Skeletal muscle cell (primary cell): ENCODE results near the gene ZC3H8.
A peak's percentile ranks its signal among the peaks of the same experiment; 100 is the strongest.
"Not testable (repeated sequence)": the region's sequence is repeated elsewhere in the genome, so short reads cannot be mapped to it uniquely, and the experiment has no call there.

Source experiments
- DNase-seq: peaks from one replicate; pipeline ENCODE4 v3.0.0-alpha.2; 2010; ENCODE audit warnings: low read depth
- H3K4me3 ChIP-seq: 2 replicates; pipeline ENCODE4 v1.5.1; 2011; ENCODE audit warnings: low read depth, mild to moderate bottlenecking, control low read depth, low read length, moderate library complexity

Gene ZC3H8

DNA sequence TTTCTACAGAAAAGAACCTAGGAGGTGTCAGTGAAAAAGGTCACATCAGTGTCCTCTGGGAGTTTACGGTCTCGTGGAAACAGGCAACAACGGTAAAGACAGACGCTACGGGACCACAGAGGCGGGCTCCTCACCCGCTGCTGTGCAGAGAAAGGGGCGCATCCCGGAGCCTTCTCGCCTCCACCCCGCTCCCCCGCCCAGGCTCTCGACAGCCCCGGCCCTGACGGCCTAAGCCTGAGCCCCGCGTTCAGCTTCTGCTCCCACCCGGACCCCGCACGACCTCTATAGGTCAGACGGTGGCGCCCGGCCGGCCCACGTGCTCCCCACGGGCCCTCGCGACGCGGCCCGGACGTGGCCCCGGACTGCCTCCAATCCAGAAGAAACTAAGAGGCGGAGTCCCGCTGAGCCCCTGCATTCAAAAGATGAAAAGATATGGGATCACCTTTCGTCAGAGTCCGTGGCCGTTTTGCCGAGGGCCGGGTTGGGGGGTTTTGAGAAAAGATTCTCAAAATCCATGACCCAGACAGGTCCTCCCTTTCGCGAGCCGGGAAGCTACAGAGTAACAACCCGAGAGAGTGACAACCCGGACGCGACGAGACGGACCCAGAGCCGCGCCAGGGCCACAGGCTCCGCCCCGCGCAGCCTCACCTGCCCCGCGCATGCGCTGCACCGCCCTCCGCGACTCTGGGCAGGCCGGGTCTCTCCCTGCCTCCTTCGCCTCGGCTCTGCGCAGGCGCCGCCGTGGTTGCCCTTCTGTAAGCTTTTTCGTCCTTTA lies at the start of gene ZC3H8:
Gene ZC3H8, minus strand, starts transcription at position 577 of the 775 bp plus-strand sequence. Its CDS starts 61 bp downstream, at position 516.
- peak within 1 kb of the TSS; percentile 76 for H3K4me3 ChIP-seq
- peak; percentile 40 for DNase-seq

DNA sequence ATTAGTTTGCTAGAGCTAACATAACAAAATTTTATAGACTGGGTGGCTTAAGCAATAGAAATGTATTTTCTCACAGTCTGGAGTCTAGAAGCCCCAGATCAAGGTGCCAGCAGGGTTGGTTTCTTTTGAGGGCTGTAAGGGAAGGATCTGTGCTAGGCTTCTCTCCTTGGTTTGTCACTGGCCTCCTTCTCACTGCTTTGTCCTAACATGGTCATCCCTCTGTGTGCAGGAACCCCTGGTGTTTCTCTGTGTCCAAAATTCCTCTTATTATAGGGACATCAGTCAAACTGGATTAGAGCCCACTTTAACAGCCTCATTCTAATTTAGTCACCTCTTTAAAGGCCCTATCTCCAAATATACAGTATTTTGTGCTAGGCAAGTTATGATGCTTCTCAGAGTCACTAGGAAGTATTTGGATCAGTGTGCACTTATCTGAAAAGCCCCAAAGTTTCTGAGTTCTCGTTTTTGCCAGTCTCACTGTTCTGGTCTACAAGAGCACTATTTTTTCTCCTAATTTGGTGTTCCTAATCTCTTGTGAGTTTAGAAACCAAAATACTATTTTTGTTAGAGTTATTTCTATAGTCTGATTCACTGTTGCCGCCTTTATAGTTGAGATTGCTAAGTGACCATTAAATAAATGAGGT lies 49.6 kb upstream of the ZC3H8 start:
- H3K4me3 ChIP-seq = no peak overlapping the region
- DNase-seq = no peak

DNA sequence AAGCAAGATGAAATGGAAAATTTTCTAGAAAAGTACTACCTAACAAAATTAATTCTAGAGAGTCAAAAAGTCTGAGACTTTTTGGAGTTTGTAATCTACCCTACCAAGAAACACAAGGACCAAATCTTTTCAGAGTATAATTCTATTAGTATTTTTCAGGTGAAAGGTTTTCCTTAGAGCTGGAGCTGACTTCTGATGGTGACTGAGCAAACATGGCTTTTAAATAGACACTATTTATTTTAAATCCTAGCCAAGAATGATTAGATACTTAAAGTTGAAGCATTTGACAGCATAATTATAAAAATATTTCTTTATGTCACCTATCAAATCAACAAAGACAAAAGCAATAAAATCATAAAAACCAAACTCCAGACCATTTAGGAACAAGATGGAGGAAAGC lies 47.1 kb upstream of the ZC3H8 start:
- no peak for DNase-seq
- H3K4me3 ChIP-seq = no peak overlapping the region

DNA sequence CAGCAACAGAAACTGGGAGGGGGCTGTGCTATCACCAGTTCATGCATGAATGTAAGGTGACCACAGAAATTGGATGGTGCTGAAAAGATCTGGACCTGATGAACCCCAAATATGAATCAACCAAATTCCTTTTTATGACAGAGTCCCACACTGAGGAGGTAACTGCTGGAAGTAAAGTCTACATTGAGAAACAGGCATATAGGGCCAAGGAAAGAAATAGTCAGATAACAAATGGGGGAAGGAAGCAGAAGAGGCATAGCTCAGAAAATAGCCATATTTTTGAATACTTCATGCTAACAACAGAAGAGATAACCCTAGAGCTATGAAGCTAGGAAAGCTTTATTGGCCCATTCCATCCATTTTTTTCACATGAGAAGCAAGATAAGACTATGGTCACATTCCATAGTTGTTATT lies 46.3 kb upstream of the ZC3H8 start:
- no peak for DNase-seq
- H3K4me3 ChIP-seq = no peak overlapping the region

DNA sequence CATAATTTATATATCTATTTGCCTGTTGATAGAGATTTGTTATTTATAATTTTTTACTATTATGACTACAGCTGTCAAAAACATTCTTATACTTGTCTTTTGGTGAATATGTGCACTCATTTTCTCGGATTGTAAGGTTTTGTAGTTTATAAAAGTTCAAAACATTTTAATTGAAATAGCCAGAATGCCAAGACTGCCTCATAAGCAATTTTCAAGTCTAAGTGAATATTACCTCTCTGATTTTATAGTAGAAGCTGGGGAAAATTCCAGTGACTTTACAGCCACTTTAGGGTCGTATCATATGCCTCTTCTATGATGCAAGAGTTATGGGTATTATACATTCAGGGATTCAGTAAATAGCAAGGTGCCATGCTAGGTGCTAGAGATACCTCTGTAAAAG lies 41.6 kb upstream of the ZC3H8 start:
- DNase-seq = no peak
- no peak overlapping the region for H3K4me3 ChIP-seq

DNA sequence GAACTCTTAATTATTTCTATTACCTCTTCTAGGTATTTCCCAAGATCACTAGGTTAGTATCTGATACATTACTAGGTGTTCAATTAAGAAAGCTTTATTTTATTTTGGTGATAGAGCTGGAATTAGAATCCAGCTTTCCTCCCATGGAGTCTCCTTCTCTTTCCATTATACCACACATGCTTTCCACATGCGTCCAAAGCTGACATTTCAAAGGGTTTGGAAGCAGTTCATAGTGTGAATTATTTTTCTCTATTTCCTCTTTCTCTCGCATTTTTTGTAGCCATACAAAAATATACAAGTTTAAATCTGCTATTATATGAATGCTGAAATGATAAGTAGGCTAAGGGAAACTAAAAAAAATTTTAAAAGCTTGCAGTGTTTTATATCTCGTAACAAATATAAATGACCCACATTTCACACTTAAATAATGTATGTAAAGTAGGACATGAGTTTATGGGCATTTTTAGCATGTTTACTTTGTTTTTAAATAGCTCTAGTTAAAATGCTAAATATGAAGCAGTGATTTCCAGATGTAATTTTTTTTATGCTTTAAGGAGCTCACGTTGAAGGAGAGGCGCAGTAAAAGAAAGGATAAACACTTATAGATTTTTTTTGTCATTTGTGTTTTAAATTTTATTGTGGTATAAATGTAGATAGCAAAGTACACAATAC lies 40.7 kb upstream of the ZC3H8 start:
- no peak for DNase-seq
- no peak overlapping the region for H3K4me3 ChIP-seq

DNA sequence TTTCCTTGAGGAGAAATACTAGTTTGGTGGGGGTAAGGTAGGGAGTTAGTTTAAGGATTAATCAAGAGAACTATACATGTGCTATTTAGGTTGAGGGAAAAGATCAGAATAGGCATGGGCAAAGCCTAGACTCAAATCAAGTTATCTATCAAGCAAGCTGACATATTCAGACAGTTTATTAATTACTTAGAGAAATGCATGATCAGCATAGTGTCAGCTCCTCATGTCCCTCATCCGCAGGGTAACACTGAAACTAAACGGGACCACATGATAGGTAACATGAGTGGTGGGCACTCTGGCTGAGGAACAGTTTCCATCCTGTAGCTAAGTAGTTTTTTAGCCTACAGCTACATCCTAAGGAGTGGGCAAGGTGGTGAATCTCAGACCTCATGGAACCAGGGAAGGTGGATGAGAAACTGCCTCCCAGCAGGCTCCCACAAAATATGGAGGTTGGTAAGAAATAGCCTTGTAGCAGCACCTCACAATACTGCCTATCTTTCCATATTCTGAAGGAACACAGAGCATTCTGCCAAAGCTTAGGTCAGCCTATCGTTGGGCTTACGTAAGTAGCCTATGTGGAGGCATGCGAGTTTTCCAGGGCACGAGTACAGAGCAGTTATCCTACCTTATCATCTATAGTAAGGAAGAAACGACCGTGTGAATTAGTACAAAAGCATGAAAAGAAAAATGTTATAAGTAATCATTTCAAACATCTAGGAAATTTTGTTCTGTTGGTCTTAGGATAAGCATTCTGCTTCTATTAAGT lies 39.0 kb upstream of the ZC3H8 start:
- no peak for DNase-seq
- no peak overlapping the region for H3K4me3 ChIP-seq

DNA sequence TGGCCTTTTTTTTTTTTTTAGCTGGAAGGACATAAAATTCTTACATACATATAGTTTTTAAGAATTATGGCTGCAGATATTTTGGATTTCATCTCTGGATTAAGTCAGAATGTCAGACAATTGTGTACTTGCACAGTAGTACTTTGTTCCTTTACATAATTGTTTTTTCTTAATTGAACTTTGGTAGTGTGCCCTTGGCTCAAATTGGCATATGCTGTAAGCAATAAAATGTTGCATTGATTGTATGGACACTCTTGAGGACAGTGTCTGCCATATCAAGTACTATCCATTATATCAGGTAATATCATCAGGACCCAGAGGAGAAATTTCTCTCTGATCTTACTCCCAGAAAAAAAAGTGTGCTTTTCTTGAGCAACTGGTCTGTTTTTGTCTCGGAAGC lies 35.8 kb upstream of the ZC3H8 start:
- H3K4me3 ChIP-seq = no peak overlapping the region

DNA sequence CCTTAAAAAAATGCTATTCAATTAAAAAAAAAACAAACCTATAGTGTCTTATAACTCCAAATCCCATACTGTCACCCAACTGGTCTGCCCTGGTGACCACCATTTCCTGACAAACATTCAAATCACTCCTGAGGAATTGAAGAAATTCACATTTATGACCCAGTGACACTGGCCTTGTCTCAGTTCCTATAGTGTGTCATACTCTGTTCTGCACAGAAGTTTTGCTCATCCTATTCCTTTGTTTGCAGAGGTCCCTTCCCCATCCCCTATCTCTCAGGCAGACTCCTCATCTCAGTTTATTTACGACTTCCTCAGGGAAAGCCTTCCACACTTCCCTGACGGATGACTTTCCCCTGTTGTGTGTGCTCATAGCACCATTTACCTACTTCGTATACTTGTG lies 35.2 kb upstream of the ZC3H8 start:
- DNase-seq = no peak
- H3K4me3 ChIP-seq = no peak overlapping the region

More for the DNA sequence above, 35.8 kb upstream of the ZC3H8 start:
- DNase-seq = no peak

DNA sequence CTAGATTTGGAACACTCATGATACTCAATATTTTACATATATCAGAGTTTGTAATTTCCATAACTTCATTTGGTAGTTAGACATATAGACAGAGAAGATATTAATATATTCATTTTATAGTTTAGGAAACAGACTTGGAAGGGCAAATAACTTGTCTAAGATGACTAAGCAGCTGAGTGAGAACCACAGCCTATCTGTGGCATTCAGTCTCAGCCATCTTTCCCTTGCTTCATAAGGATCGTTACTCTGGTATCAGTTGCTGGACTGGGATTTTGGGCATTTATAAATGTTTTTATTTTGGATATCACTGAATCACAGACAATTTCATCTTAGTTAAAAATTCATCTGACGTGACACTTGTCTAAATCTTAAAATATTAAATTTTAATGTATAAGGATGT lies 28.7 kb upstream of the ZC3H8 start:
- H3K4me3 ChIP-seq, DNase-seq: not testable (repeated sequence)

DNA sequence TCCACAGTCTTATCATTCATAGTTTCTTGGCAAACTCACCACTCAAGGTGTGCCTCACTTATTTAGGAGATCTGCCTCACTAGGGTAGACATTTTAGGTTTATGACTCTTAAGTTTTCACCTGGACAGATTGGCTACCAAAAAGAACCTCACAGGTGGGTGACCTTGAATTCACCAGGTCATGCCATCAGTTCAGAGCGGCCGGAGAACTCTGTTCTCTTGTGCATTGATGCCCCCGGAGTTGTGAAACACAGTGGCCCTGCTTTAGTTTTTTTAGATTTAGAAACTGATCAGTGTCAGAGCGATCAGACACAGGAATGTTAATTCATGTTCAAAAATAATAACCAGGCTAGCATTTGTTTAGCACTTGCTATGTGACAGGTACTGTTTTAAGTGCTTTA lies 27.2 kb upstream of the ZC3H8 start:
- not testable (repeated sequence) for H3K4me3 ChIP-seq, DNase-seq

DNA sequence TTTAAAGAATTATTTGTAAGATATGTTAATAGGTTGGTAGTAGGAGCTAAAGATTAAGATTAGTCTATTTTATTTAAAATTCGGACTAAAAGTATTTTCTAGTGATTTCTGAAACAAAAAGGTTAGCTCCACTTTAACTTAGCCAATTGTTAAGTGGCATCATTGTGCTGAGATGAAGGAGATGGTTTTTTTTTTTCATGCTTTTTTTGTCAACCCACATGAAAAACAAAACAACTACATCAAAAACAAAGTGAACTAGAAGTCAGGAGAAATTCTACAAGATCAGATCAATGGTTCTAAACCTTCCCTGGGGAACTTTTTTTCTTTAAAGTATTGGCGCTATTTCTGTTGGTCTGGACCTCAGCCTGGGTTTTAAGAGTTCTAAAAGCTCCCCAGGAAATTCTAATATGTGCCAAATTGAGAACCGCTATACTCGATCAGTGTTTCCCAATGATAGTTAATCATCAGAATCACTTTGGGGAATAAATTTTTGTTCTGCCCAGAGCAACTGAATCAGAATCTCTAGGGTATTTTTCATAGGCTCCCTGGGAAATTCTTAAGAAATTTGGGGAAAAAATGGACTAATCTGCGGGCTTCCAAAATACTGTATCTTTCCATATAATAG lies 22.9 kb upstream of the ZC3H8 start:
- no peak for DNase-seq
- H3K4me3 ChIP-seq = no peak overlapping the region

DNA sequence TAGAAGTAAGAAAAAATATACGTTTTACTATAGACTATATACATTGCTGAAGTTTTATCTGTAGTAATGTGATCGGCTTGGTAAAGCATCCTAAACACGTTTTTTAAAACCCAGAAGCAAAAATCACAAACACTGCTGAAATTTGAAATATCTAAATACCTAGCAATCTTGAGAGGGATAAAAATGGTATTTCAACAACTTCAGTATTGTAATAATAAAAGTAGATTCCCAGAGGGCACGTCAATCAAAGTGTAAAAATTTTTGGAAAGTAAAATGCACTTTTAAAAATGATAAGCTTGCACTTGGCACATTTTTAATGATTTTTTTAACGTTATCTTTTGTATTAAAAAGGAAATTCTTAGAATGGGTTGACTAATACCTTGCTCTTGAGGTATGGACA lies 22.1 kb upstream of the ZC3H8 start:
- no peak for DNase-seq
- H3K4me3 ChIP-seq = no peak overlapping the region

DNA sequence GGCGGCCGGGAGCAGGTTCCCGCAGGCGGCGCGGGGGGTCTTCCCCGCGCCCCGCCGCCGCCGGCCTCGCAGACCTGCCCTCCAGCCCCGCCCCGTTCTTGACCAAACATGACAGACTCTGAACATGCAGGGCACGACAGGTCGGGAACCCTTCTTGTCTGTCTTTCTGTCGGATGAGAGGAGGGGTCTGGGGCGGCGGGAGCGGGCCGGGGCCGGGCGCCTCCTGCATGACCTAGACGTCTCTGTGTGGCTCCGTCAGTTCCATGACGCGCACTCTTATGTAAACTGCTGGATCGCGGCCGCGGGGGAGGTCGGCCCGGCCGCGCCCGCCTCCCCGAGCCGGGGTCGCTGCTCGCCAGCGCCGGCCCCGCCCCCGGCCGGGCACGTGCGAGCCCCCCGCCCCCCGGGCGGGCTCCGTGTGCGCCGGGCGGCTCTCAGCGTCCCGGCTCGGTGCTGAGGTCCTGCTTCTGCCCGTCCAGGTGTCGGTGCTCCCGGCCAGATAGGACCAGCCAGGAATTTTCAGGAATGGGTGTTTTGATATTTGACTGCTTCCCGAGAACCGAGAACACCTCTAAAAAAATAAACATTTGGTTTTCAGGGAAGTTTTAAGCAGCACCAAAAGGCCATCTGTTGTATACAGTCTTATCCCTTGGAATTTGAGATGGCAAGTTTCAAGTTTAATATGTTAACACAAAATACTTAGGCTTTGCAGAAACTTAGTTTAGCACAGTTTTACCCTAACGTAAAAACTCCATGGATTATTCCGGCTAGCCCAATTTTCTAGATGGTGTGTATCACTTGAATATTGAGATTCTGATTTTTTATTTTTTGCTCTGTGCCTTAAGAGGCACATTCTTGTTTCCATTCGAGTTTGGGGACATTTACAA lies 21.3 kb upstream of the ZC3H8 start:
- H3K4me3 ChIP-seq = peak overlapping the region; percentile 91
- DNase-seq = peak; percentile 63

DNA sequence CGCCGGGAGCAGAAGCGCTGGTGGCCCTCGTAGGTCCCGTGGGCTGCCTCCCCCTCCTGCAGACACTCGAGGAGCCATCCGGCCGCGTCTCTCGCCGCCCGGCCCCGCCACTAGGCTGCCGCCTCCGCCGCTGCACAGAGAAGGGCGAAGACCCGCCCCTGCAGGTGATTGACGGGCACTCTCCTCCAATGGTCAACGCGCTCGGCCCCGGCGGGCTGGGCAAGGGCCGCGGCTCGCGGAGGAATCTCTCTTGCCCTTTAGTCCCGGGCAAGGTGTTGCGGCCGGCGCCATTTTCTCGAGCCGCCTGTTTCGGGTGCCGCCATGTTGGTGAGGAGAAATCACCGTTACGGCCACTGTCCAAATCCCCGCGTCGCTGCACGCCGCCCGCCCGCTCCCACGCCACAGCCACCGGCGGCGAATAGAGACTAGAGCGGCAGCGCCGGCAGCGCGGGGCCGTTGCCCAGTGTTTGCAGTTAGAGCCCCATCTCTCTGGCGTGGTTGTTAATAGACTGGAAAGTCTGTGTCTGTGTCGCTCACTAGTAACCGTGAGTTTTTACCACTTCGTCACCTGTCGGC lies 20.6 kb upstream of the ZC3H8 start, which contains the start of gene ZC3H6:
Gene ZC3H6, plus strand, starts transcription at position 287 of the 576 bp plus-strand sequence. CDS start 398 bp downstream, outside the sequence.
- peak within 1 kb of the TSS; percentile 91 for H3K4me3 ChIP-seq
- DNase-seq = peak; percentile 96

DNA sequence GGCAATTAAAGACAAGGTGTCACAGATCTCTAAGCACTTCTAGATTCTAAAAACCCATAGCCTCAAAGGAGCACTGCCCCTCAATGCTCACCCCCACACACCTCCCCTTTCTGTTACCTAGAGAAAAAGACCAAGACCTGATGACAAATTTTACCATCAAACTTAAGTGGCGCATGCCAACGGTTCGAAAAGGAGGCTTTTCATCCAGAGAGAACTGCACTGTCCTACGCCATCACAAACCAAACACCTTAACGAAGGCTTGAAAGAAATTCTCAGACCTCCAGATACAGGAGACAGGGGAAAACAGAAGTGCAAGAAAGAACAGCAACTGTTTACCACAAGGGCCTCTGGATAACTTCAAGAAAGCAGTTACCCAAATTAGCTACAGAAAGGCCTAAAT lies 18.5 kb upstream of the ZC3H8 start:
- DNase-seq = no peak
- no peak overlapping the region for H3K4me3 ChIP-seq

DNA sequence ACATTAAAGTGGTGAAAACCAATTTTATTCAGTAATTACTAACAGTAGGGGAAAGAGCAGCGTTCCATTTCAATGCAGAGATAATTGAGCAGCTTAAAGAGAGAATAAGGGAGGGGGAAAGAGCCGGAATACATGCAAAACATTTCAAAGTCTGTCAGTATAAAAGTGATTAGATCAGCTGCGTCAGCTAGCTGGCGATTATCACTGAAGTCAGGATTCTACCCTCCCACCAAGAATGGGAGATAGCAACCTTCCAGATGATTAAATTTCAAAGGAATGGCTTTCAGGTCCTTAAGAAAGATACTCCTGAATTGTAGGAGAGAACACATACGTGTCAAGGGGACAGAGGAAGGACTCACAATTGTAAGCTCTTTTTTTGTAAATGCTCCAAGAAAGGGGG lies 17.8 kb upstream of the ZC3H8 start:
- no peak overlapping the region for H3K4me3 ChIP-seq

DNA sequence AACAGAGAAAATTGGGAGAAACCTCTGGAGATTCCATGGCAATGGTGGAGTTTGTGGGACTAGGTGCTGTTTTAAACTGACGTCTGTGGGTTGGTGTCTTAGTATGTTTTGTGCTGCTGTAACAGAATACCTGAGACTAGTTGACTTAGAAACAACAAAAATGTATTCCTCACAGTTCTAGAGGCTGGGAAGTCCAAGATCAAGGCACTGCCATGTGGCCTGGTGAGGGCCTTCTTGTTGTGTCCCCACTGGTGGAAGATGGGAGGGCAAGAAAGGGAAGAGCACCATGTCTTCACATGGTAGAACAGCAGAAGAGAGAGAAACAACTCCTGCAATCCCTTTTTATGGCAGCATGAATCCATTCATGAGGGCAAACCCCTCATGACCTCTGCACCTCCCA lies 13.7 kb upstream of the ZC3H8 start:
- no peak for DNase-seq
- H3K4me3 ChIP-seq = no peak overlapping the region

More for the DNA sequence above, 17.8 kb upstream of the ZC3H8 start:
- DNase-seq = no peak
